ENCODE data around the gene CRABP2. TPM values are rescaled to one million over a fixed set of nuclear protein-coding genes. Genes with fewer than 3 reads are reported as not detected.

CRABP2 gene
- total RNA-seq, 1 donor from 2014 or later = 370 TPM

GRCh38 chr1:156684227-156684782, 21.1 kb downstream of the CRABP2 start:
- Mint-ChIP-seq H3K27me3 (peaks cover 32% of the 10 kb centered on the region), H3K4me3 (no peak overlapping the region), H3K36me3 (no peaks in the 10 kb centered on the region), H3K4me1 (ENCODE audit: unreplicated experiment) (peaks cover 6% of the 10 kb centered on the region), H3K9me3 (no peaks in the 10 kb centered on the region), H3K27ac (no peak overlapping the region)
- no peak for DNase-seq (ENCODE audit: extremely low spot score, unreplicated experiment)
- TF ChIP-seq CTCF (conservative IDR thresholded peaks at IDR 0.05) = peak; percentile 20

GRCh38 chr1:156682166-156682890, 23.1 kb downstream of the CRABP2 start:
- no peak for TF ChIP-seq CTCF (conservative IDR thresholded peaks at IDR 0.05)
- no peak for DNase-seq (ENCODE audit: extremely low spot score, unreplicated experiment)
- Mint-ChIP-seq H3K4me3 (no peak overlapping the region), H3K27ac (no peak overlapping the region), H3K9me3 (no peaks in the 10 kb centered on the region), H3K27me3 (peaks cover 46% of the 10 kb centered on the region), H3K36me3 (no peaks in the 10 kb centered on the region), H3K4me1 (ENCODE audit: unreplicated experiment) (peaks cover 12% of the 10 kb centered on the region)

GRCh38 chr1:156681196-156681960, 24.0 kb downstream of the CRABP2 start:
- Mint-ChIP-seq H3K27ac (no peak overlapping the region), H3K9me3 (no peaks in the 10 kb centered on the region), H3K4me3 (no peak overlapping the region), H3K36me3 (no peaks in the 10 kb centered on the region), H3K27me3 (peaks cover 47% of the 10 kb centered on the region), H3K4me1 (ENCODE audit: unreplicated experiment) (peaks cover 13% of the 10 kb centered on the region)
- DNase-seq (ENCODE audit: extremely low spot score, unreplicated experiment) = no peak
- TF ChIP-seq CTCF (conservative IDR thresholded peaks at IDR 0.05) = no peak

- TF ChIP-seq CTCF (conservative IDR thresholded peaks at IDR 0.05) = no peak
- Mint-ChIP-seq H3K4me1 (ENCODE audit: unreplicated experiment) (peaks cover 20% of the 10 kb centered on the region), H3K27ac (no peak overlapping the region), H3K36me3 (no peaks in the 10 kb centered on the region), H3K4me3 (no peak overlapping the region), H3K9me3 (no peaks in the 10 kb centered on the region), H3K27me3 (peaks cover 54% of the 10 kb centered on the region)
- no peak for DNase-seq (ENCODE audit: extremely low spot score, unreplicated experiment)
Observed at GRCh38 chr1:156680056-156680455, 25.3 kb downstream of the CRABP2 start.

- TF ChIP-seq CTCF (conservative IDR thresholded peaks at IDR 0.05) = peak; percentile 92
- Mint-ChIP-seq H3K36me3 (peaks cover 10% of the 10 kb centered on the region), H3K4me3 (peak overlapping the region; percentile 89), H3K9me3 (no peaks in the 10 kb centered on the region), H3K4me1 (ENCODE audit: unreplicated experiment) (peaks cover 39% of the 10 kb centered on the region), H3K27me3 (peaks cover 54% of the 10 kb centered on the region), H3K27ac (peak overlapping the region; percentile 35)
- no peak for DNase-seq (ENCODE audit: extremely low spot score, unreplicated experiment)
Observed at GRCh38 chr1:156677616-156678596, 27.5 kb downstream of the CRABP2 start.
